ENCODE data around the gene BRSK1. TPM values are rescaled to one million over a fixed set of nuclear protein-coding genes. Genes with fewer than 3 reads are reported as not detected.

Gene BRSK1
- total and polyA plus RNA-seq, 10 of the 15 experiments (the other 5 are each of a cell fraction or from before 2014, with no cell fraction given): 0.03 to 0.76 (median 0.25) TPM; not detected in 4

DNA sequence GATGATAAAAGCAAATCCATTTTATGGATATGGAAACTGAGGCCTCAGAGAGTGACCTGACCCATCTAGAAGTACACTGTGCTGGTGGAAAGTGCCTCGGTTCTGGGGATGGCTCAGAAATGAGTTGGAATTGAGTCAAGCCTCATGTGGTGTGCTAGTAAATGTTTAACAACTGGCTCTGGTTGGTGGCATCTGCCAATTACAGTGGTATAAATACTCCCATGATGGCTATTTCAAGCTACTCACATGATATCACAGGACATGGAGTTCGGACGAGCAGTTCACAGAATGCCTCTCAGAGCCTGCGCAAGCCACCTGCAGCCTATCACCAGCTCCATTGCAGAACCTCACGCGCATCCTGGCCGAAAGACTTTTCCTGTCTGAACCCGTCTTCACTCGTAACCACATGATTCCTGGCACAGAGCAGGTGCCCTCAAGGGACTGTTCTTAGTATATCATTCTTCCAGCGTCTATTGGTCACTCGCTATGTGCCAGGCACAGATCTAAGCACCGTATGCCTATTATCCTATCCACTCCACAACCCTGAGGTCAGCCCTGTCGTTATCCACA is 32.2 kb downstream of the BRSK1 start (continued):
- TF ChIP-seq, protein P1, sequence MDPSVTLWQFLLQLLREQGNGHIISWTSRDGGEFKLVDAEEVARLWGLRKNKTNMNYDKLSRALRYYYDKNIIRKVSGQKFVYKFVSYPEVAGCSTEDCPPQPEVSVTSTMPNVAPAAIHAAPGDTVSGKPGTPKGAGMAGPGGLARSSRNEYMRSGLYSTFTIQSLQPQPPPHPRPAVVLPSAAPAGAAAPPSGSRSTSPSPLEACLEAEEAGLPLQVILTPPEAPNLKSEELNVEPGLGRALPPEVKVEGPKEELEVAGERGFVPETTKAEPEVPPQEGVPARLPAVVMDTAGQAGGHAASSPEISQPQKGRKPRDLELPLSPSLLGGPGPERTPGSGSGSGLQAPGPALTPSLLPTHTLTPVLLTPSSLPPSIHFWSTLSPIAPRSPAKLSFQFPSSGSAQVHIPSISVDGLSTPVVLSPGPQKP (IDR thresholded peaks at IDR 0.05; ENCODE audit: low read depth, low read length): no peak
- no peak for TF ChIP-seq RELA (IDR thresholded peaks at IDR 0.05; ENCODE audit: borderline replicate concordance, partially characterized antibody)
- no peak for TF ChIP-seq IKZF1 (conservative IDR thresholded peaks at IDR 0.05)
- TF ChIP-seq NR2C1 (IDR thresholded peaks at IDR 0.05): no peak
- no peak for TF ChIP-seq ZNF217 (IDR thresholded peaks at IDR 0.05)
- TF ChIP-seq TCF7 (IDR thresholded peaks at IDR 0.05; ENCODE audit: borderline replicate concordance): no peak

DNA sequence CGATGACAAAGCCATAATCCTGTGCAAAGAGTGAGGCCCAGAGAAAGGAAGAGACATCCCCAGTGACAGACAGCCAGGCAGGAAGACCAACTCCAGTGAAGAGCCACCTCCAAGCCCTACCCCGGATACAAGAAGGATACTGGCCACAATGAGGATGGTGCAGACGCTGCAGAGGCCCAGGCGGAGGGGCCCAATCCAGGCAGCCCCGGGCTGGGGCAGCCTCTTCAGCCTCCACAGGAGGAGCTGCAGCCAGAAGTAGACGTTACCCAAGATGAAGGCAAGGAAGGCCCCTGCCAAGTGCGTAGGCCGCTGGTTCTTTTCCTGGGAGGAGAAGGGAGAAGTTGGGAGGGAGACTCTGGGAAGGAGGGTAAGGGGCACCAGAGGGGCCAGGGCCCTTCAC is 32.8 kb downstream of the BRSK1 start:
- RAD21 ChIA-PET (ENCODE audit: unreplicated experiment): no interaction called here
- in situ Hi-C loops (cut with MboI) (no loop called here), intact Hi-C loops (cut with micrococcal nuclease; ENCODE audit: unreplicated experiment) (no loop called here)
- SMC1A ChIA-PET (ENCODE audit: uncharacterized antibody, unreplicated experiment): no interaction called here
- no peaks in the 10 kb centered on the region for H3K27me3 ChIP-seq (replicated peaks in 1 of 2; ENCODE audit: control insufficient read depth in 2 of 2, insufficient read depth in 2 of 2, low read length in 1 of 2)
- no peak for TF ChIP-seq ZNF207 (IDR thresholded peaks at IDR 0.05; ENCODE audit: borderline replicate concordance)
- TF ChIP-seq IKZF2 (IDR thresholded peaks at IDR 0.05): no peak
- H3K4me3 ChIP-seq: no peak overlapping the region
- no peak overlapping the region for H3K9ac ChIP-seq (ENCODE audit: control insufficient read depth, insufficient read depth, low read length)
- H3K9me3 ChIP-seq (replicated peaks; ENCODE audit: control insufficient read depth, insufficient read depth, low read length): no peaks in the 10 kb centered on the region
- ATAC-seq (no peak), DNase-seq (ENCODE audit: low read depth, low spot score) (no peak), FAIRE-seq (no peak)
- no peaks in the 10 kb centered on the region for H3K36me3 ChIP-seq (ENCODE audit: control insufficient read depth in 2 of 2, insufficient read depth in 2 of 2, low read length in 1 of 2)
- no peak overlapping the region for H3K27ac ChIP-seq (ENCODE audit: control insufficient read depth, insufficient read depth)
- no peaks in the 10 kb centered on the region for H3K79me2 ChIP-seq (ENCODE audit: control insufficient read depth, insufficient read depth, low read length)
- no peaks in the 10 kb centered on the region for H3K4me1 ChIP-seq (ENCODE audit: control insufficient read depth, insufficient read depth, low read length)
- no peaks in the 10 kb centered on the region for H4K20me1 ChIP-seq (ENCODE audit: control insufficient read depth, insufficient read depth)
- no peak overlapping the region for H3K4me2 ChIP-seq (ENCODE audit: control insufficient read depth, insufficient read depth)
- 46% methylated on average over 8 of the region's 8 CpGs for WGBS (ENCODE audit: insufficient coverage, insufficient replicate concordance, low lambda C conversion rate, missing lambda C conversion rate)
- H2AFZ ChIP-seq (ENCODE audit: control insufficient read depth, low read depth, low read length): no peak overlapping the region
- POLR2A ChIA-PET: no interaction called here
- no TSS peak for BruUV-seq (replicated peaks)
- CTCF ChIA-PET: interaction anchor here (1.1 kb wide), 2 partner anchors 15 kb away, joined by 3 to 5 read pairs; no protein-coding TSS in a partner anchor
